ENCODE data around the gene CRTAC1.
"Not testable (repeated sequence)": the region's sequence is repeated elsewhere in the genome, so short reads cannot be mapped to it uniquely, and the experiment has no call there.

- TF ChIP-seq CTCF (IDR thresholded peaks at IDR 0.05; ENCODE audit: low read depth, low read length, missing input control); ZBTB33 (IDR thresholded peaks at IDR 0.05); RXRA (IDR thresholded peaks at IDR 0.05); YY1 (IDR thresholded peaks at IDR 0.05); MAX (IDR thresholded peaks at IDR 0.05); JUND (IDR thresholded peaks at IDR 0.05); ATF3 (IDR thresholded peaks at IDR 0.05); REST (IDR thresholded peaks at IDR 0.05); GABPA (IDR thresholded peaks at IDR 0.05 in 1 of 2, conservative IDR thresholded peaks at IDR 0.05 in 1 of 2); TAF1 (conservative IDR thresholded peaks at IDR 0.05); EGR1 (IDR thresholded peaks at IDR 0.05; ENCODE audit: low read depth in 2 of 2); HNF4G (IDR thresholded peaks at IDR 0.05); SP1 (IDR thresholded peaks at IDR 0.05): not testable (repeated sequence)
Measured at GRCh38 chr10:97843972-97844371, 186.4 kb downstream of the CRTAC1 start.

Measured in liver (tissue), 3 donors.